HG03097 (cell line): Measurements from ENCODE around the gene STAP1.
"Not testable (repeated sequence)": the region's sequence is repeated elsewhere in the genome, so short reads cannot be mapped to it uniquely, and the experiment has no call there.

ENCODE experiments used
- ATAC-seq: cut with Tn5 transposase; IDR thresholded peaks from one replicate; pipeline ENCODE4 v1.9.1; 2021; ENCODE audit not compliant: unreplicated experiment, low FRiP score

STAP1 gene

GRCh38 chr4:67558493-67558892, at the start of gene STAP1:
Gene STAP1, plus strand, starts transcription at chr4:67558727. Its CDS starts 83 bp downstream, at chr4:67558810.
- ATAC-seq: no peak

GRCh38 chr4:67512501-67512900, 46.0 kb upstream of the STAP1 start:
- ATAC-seq: no peak

GRCh38 chr4:67520141-67520540, 38.4 kb upstream of the STAP1 start:
- no peak for ATAC-seq

- ATAC-seq: peak; percentile 66
These were observed 37.0 kb upstream of the STAP1 start for GRCh38 chr4:67521506-67521905.

GRCh38 chr4:67522230-67522629, 36.3 kb upstream of the STAP1 start:
- no peak for ATAC-seq

- ATAC-seq: no peak
These were observed 35.5 kb upstream of the STAP1 start for GRCh38 chr4:67522851-67523671.

- not testable (repeated sequence) for ATAC-seq
These were observed 34.4 kb upstream of the STAP1 start for GRCh38 chr4:67524140-67524539.

GRCh38 chr4:67531379-67531962, 27.1 kb upstream of the STAP1 start:
- ATAC-seq: no peak

GRCh38 chr4:67532397-67532796, 26.1 kb upstream of the STAP1 start:
- not testable (repeated sequence) for ATAC-seq

- no peak for ATAC-seq
These were observed 25.4 kb upstream of the STAP1 start for GRCh38 chr4:67533112-67533511.

- ATAC-seq: no peak
These were observed 23.2 kb upstream of the STAP1 start for GRCh38 chr4:67535280-67535840.

- ATAC-seq: no peak
These were observed 18.7 kb upstream of the STAP1 start for GRCh38 chr4:67539830-67540229.

- ATAC-seq: no peak
These were observed 16.5 kb upstream of the STAP1 start for GRCh38 chr4:67542076-67542475.

- peak; percentile 96 for ATAC-seq
These were observed 13.1 kb upstream of the STAP1 start, which contains the start of gene CENPC for GRCh38 chr4:67545199-67546003. Gene CENPC, minus strand, starts transcription at chr4:67545503. Its CDS starts 148 bp downstream, at chr4:67545355.

- ATAC-seq: no peak
These were observed 12.5 kb upstream of the STAP1 start for GRCh38 chr4:67546004-67546356.

- no peak for ATAC-seq
These were observed 11.6 kb upstream of the STAP1 start for GRCh38 chr4:67546971-67547370.

GRCh38 chr4:67549123-67549522, 9.4 kb upstream of the STAP1 start:
- no peak for ATAC-seq

GRCh38 chr4:67550451-67550850, 8.1 kb upstream of the STAP1 start:
- no peak for ATAC-seq

GRCh38 chr4:67550857-67551256, 7.7 kb upstream of the STAP1 start:
- no peak for ATAC-seq

- ATAC-seq: not testable (repeated sequence)
These were observed 6.3 kb upstream of the STAP1 start for GRCh38 chr4:67552146-67552792.
